Neural crest cell (in vitro differentiated cells): ENCODE results near the gene BTBD2. TPM values are rescaled to one million over a fixed set of nuclear protein-coding genes. Genes with fewer than 3 reads are reported as not detected.
"Not testable (repeated sequence)": the region's sequence is repeated elsewhere in the genome, so short reads cannot be mapped to it uniquely, and the experiment has no call there.

Experiments
- DNase-seq: peaks from one replicate; pipeline ENCODE4 v3.0.0; 2021; ENCODE audit warnings: low read depth, mixed read lengths, low spot score
- H3K27ac Mint-ChIP-seq: one replicate; pipeline ENCODE4 v1.8.0; 2021; ENCODE audit warnings: mild to moderate bottlenecking, mixed read lengths; ENCODE audit not compliant: unreplicated experiment
- H3K27me3 Mint-ChIP-seq: 2 replicates; pipeline ENCODE4 v1.8.0; 2021; ENCODE audit warnings: low read depth, mild to moderate bottlenecking, mixed read lengths
- H3K36me3 Mint-ChIP-seq: 2 replicates; pipeline ENCODE4 v1.8.0; 2021; ENCODE audit warnings: low read depth, mild to moderate bottlenecking, mixed read lengths
- H3K4me1 Mint-ChIP-seq: 2 replicates; pipeline ENCODE4 v1.8.0; 2021; ENCODE audit warnings: mixed read lengths
- H3K4me3 Mint-ChIP-seq: one replicate; pipeline ENCODE4 v1.8.0; 2021; ENCODE audit warnings: mild to moderate bottlenecking, mixed read lengths
- H3K9me3 Mint-ChIP-seq: 2 replicates; pipeline ENCODE4 v1.8.0; 2021; ENCODE audit warnings: mixed read lengths
- total RNA-seq: library from RNA; stranded (reverse); gene quantifications from 2 replicates; pipeline ENCODE4 v1.2.1, GENCODE V29; 2021
- TF ChIP-seq, protein P1 (sequence below): fragments of 200-600 bp; sonication (generic); conservative IDR thresholded peaks from 2 replicates; pipeline ENCODE4 v1.5.0; 2021; ENCODE audit warnings: antibody characterized with exemption, mild to moderate bottlenecking

Gene BTBD2
- total RNA-seq, 1 donor from 2014 or later: 142 TPM

DNA sequence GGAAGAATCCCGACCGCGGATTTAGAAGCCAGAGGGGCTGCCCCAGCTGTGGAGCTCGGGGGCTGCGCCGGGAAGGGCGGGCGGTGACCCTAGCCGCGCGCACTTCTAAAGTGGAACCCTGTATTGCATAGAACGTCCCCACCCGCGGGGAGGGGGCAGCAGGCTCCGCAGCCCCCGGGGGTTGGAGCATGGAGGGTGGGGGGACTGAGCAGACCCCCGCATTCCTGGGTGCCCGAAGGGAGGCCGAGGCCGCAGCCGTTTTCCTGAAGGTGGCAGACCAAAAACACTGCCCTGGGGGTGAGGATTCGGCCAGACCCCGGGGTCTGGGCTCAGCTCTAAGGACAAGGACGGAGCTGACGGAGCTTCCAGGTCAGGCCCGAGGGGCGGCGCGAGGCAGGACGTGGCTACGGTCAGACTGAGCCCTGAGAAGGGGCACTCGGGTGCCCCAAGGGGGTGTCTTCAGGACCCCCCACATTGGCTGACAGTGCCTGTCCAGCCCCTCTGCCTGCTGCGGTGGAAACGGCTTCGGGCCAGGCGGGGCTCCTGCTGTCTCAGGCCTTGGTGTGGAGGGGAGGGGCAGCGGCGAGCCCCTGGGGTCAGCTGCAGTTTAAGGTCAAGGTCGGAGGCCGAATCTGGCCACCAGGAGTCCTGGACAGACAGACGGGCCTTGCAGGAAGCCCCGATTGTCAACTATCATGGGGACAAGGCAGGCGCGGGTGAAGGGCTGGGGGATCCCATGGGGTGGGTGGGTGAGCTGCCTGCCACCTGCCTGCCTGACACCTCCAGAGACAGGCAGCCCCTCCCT, 23.0 kb upstream of the BTBD2 start:
- Mint-ChIP-seq H3K27ac (no peak overlapping the region), H3K9me3 (no peaks in the 10 kb centered on the region), H3K4me3 (no peak overlapping the region), H3K4me1 (no peaks in the 10 kb centered on the region), H3K36me3 (no peaks in the 10 kb centered on the region), H3K27me3 (no peaks in the 10 kb centered on the region)
- DNase-seq: no peak
- TF ChIP-seq, protein P1, sequence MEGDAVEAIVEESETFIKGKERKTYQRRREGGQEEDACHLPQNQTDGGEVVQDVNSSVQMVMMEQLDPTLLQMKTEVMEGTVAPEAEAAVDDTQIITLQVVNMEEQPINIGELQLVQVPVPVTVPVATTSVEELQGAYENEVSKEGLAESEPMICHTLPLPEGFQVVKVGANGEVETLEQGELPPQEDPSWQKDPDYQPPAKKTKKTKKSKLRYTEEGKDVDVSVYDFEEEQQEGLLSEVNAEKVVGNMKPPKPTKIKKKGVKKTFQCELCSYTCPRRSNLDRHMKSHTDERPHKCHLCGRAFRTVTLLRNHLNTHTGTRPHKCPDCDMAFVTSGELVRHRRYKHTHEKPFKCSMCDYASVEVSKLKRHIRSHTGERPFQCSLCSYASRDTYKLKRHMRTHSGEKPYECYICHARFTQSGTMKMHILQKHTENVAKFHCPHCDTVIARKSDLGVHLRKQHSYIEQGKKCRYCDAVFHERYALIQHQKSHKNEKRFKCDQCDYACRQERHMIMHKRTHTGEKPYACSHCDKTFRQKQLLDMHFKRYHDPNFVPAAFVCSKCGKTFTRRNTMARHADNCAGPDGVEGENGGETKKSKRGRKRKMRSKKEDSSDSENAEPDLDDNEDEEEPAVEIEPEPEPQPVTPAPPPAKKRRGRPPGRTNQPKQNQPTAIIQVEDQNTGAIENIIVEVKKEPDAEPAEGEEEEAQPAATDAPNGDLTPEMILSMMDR: no peak

DNA sequence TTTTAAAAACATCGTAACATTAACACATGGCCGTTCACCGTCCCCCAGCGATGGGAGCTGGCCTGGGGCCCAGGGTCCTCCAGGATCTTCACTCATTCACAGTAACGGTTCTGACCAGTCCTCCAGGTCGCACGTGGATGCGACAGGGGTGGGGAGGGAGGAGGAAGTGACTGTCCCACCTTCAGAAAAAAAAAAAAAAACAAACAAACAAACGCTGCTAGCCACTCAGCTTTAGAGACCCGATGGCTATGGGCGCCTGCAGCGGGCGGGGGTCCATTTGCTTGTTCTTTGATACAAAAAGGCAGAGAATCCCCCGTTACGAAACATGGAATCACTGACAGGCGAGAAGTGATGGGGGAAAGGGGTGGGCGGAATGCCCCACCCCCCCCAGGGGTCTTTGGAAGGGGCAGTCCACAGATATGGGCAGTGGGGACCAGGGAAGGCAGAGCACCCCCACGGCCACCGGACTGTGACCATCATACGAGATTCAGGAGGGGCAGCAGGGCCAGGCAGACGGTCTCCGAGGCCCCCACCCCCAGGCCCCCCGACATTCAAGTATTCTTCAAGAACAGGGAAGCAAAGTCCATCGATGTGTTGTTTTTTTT, 22.2 kb upstream of the BTBD2 start:
- H3K27ac Mint-ChIP-seq: no peak overlapping the region

DNA sequence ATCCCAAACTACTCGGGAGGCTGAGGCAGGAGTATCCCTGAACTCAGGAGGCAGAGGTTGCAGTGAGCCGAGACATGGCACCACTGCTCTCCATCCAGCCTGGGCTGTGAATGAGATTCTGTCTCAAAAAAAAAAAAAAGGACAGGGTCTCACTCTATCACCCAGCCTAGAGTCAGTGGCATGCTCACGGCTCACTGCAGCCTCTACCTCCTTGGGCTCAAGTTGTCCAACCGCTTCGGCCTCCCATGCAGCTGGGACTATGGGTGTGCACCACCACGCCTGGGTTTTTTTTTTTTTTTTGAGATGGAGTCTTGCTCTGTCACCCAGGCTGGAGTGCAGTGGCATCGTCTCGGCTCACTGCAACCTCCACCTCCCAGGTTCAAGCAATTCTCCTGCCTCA, 20.9 kb upstream of the BTBD2 start:
- H3K27ac Mint-ChIP-seq: no peak overlapping the region
- H3K4me1 Mint-ChIP-seq: peaks cover 4% of the 10 kb centered on the region
- no peaks in the 10 kb centered on the region for H3K9me3 Mint-ChIP-seq
- H3K4me3 Mint-ChIP-seq: no peak overlapping the region
- TF ChIP-seq, protein P1: no peak
- no peak for DNase-seq
- H3K36me3 Mint-ChIP-seq: no peaks in the 10 kb centered on the region
- H3K27me3 Mint-ChIP-seq: no peaks in the 10 kb centered on the region

More for the DNA sequence above, 22.2 kb upstream of the BTBD2 start:
- DNase-seq: no peak
- TF ChIP-seq, protein P1: no peak
- Mint-ChIP-seq H3K4me1 (no peaks in the 10 kb centered on the region), H3K9me3 (no peaks in the 10 kb centered on the region), H3K4me3 (no peak overlapping the region), H3K36me3 (no peaks in the 10 kb centered on the region), H3K27me3 (no peaks in the 10 kb centered on the region)

DNA sequence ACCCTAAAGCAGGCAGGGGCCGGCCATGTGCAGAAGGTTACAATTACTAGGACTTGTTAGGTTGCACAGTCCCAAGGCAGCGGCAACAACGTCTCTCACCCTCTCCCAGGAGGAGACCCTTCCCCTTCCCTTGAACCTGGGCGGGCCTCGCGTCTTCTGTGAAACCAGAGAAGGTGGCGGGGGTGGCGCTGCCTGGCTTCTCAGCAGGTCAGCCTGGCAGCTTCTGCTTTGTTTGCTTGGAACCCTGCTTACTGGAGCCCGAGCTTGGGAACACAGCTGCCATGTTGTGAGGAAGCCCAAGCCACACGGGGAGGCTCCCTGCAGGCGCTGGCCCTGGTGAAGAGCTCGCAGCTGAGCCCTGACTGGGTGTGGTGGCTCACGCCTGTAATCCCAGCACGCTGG, 20.1 kb upstream of the BTBD2 start:
- Mint-ChIP-seq H3K27me3 (no peaks in the 10 kb centered on the region), H3K27ac (no peak overlapping the region), H3K9me3 (no peaks in the 10 kb centered on the region), H3K4me1 (peaks cover 4% of the 10 kb centered on the region), H3K36me3 (no peaks in the 10 kb centered on the region), H3K4me3 (no peak overlapping the region)
- DNase-seq: no peak
- TF ChIP-seq, protein P1: no peak

DNA sequence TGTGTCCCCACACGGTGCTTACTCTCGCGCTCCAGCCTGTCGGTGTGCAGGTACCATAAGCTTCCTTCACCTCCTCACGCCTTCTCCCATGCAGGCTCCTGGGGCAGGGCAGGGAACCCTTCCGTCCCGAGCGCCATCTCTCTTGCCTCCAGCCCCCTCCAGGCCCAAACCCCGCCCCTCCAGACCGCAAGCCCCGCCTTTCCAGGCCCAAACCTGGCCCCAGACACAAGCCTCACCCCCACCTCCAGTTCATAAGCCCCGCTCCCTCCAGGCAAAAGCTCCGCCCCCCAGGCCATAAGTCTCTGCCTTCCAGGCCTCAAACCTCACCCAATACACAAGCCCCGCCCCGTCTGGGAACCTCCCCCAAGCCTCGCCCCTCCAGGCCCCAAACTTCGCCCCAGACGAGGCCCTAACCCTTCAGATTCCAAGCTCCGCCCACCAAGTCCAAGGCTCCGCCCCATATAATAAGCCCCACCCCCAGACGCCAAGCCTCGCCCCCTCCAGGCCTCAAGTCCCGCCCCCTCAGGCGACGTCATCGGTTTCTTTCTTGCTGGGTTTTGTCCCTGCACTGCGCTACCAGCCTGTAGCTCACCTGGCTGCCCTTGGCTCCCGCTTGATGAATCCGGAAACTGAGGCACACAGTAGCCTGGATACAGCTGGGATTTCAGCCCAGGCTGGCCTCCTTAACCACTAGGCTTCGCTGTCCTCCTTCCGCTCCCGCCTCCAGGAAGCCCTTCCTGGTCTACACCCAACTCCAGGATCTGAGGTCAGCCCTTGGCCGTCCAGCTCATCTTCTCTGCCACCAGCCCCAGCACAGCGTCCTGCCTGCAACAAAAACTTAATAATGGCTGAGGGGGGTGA, 19.4 kb upstream of the BTBD2 start:
- H3K4me3 Mint-ChIP-seq: no peak overlapping the region
- peak; percentile 41 for DNase-seq
- no peaks in the 10 kb centered on the region for H3K9me3 Mint-ChIP-seq
- TF ChIP-seq, protein P1: no peak
- peaks cover 4% of the 10 kb centered on the region for H3K4me1 Mint-ChIP-seq
- H3K36me3 Mint-ChIP-seq: no peaks in the 10 kb centered on the region
- H3K27me3 Mint-ChIP-seq: no peaks in the 10 kb centered on the region
- H3K27ac Mint-ChIP-seq: no peak overlapping the region

DNA sequence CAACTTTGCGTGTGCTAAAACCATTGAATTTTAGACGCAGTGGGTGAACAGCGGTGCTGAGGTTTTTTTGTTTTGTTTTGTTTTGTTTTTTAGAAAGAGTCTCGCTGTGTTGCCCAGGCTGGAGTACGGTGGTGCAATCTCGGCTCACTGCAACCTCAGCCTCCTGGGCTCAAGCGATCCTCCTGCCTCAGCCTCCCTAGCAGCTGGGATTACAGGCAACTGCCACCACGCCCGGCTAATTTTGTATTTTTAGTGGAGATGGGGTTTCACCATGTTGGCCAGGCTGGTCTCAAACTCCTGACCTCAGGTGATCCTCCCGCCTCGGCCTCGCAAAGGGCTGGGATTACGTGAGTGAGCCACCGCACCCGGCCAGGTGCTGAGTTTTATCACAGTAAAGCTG, 18.7 kb upstream of the BTBD2 start:
- H3K9me3 Mint-ChIP-seq, H3K27me3 Mint-ChIP-seq: not testable (repeated sequence)

More for the DNA sequence above, 18.7 kb upstream of the BTBD2 start:
- not testable (repeated sequence) for H3K4me3 Mint-ChIP-seq, DNase-seq, H3K36me3 Mint-ChIP-seq, H3K4me1 Mint-ChIP-seq, H3K27ac Mint-ChIP-seq
